Astrocyte (in vitro differentiated cells and primary cell): ENCODE data around the gene ATP2B2.

Source experiments
- CTCF ChIP-seq: IDR thresholded peaks from 2 replicates; pipeline ENCODE4 v1.5.1; 2011; ENCODE audit warnings: low read depth, mild to moderate bottlenecking, inconsistent platforms, low read length, moderate library complexity; ENCODE audit not compliant: insufficient read depth
- EZH2 ChIP-seq: IDR thresholded peaks from 2 replicates; pipeline ENCODE4 v1.6.1; 2012; ENCODE audit warnings: mild to moderate bottlenecking, low read length, inconsistent platforms; ENCODE audit not compliant: insufficient read depth

- no peak for TF ChIP-seq CTCF
- TF ChIP-seq EZH2: no peak
These were observed 108.5 kb downstream of the ATP2B2 start for GRCh38 chr3:10396931-10397330.
